ENCODE measurements around the gene OR2W3. TPM values are rescaled to one million over a fixed set of nuclear protein-coding genes. Genes with fewer than 3 reads are reported as not detected.

The OR2W3 gene
- total RNA-seq, 4 donors from 2014 or later, result 0.68 to 5.4 TPM; not detected in 2

DNA sequence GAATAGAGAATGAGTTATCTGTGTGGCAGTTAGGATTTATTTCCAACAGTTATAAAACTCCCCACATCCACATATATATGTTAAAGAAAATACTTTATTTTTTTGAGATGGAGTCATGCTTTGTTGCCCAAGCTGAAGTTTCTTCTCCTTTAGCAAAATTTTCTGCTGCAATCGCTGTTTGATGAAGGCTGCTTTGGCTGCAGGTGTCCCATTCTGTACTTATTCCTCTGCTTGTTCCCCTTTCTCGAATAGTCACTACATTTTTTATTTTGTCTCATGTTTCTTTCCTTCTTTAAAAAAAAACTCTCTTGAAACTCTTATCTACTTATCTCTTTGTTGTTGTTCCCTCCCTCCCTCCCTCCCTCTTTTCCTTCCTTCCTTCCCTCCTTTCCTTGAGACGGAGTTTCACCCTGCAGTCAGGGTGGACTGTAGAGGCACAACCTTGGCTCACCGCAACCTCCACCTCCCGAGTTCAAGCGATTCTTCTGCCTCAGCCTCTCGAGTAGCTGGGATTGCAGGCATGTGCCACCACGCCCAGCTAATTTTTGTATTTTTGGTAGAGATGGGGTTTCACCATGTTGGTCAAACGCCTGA lies 10.6 kb downstream of the OR2W3 start:
- no peaks in the 10 kb centered on the region for H3K9me3 ChIP-seq
- TF ChIP-seq CTCF (IDR thresholded peaks at IDR 0.05) (no peak), POLR2AphosphoS5 (IDR thresholded peaks at IDR 0.05) (no peak), EP300 (IDR thresholded peaks at IDR 0.05; ENCODE audit: low read depth) (no peak), POLR2A (IDR thresholded peaks at IDR 0.05) (no peak)
- no peak overlapping the region for H3K27ac ChIP-seq

GRCh38 chr1:247906504-247907047 lies 11.2 kb downstream of the OR2W3 start:
- 11% methylated on average over 3 to 7 of the region's 7 CpGs for WGBS, 2 donors (ENCODE audit: low coverage in 1 of 2)
- Histone ChIP-seq H3K36me3 (no peaks in the 10 kb centered on the region), H3K27ac (no peak overlapping the region), H3K4me1 (peaks cover 0 to 3% (median 0%) of the 10 kb centered on the region in 4 donors), H3K4me3 (peak overlapping the region in 2 of 4 donors; percentile 1 to 35), H3K27me3 (no peaks in the 10 kb centered on the region), H3K9me3 (no peaks in the 10 kb centered on the region)
- TF ChIP-seq EP300 (IDR thresholded peaks at IDR 0.05; ENCODE audit: low read depth), result no peak
- TF ChIP-seq POLR2A (IDR thresholded peaks at IDR 0.05), result no peak
- intact Hi-C loops (cut with DNase I; ENCODE audit: low total_unique reads) (no loop called here), in situ Hi-C loops (cut with MboI; ENCODE audit: low pct_ligation_motif_present in 1 of 4, low pct_unique_long_range_greater_than_20kb in 1 of 4, low sequenced_read_pairs in 3 of 4) (no loop called here)
- DNase-seq, result peak; percentile 25

More for the DNA sequence above, 10.6 kb downstream of the OR2W3 start:
- intact Hi-C loops (cut with DNase I; ENCODE audit: low total_unique reads), result no loop called here
- Histone ChIP-seq H3K4me3 (peak overlapping the region in 1 of 4 donors; percentile 35), H3K4me1 (peaks cover 0 to 3% (median 0%) of the 10 kb centered on the region in 4 donors), H3K36me3 (no peaks in the 10 kb centered on the region), H3K27me3 (no peaks in the 10 kb centered on the region)
- 32 to 68% methylated on average over 3 to 9 of the region's 9 CpGs for WGBS, 2 donors (ENCODE audit: low coverage in 1 of 2)
- in situ Hi-C loops (cut with MboI; ENCODE audit: low pct_ligation_motif_present in 1 of 4, low pct_unique_long_range_greater_than_20kb in 1 of 4, low sequenced_read_pairs in 3 of 4), result no loop called here
- DNase-seq, result no peak

DNA sequence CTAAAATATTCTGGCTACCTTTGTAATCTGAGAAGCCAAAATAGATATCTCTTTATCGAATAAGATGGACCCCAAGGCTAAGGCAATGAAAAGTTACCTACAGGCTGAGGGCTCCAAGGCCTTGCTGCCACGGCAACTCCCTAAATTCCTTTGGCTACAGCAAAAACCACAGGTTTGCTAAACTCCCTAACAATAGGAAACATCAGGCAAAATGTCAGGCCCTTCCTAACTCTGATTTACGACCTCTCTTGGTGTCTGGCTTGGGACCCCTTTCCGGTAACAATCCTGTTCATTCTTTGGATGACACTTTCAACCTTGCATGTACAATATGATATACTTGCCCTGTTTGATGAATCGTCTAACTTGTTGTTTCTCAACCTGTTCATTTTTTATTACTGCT lies 13.4 kb downstream of the OR2W3 start:
- no peak for DNase-seq
- in situ Hi-C loops (cut with MboI; ENCODE audit: low pct_ligation_motif_present in 1 of 4, low pct_unique_long_range_greater_than_20kb in 1 of 4, low sequenced_read_pairs in 3 of 4), result no loop called here
- 60 to 84% methylated on average over 4 to 5 of the region's 5 CpGs for WGBS, 2 donors (ENCODE audit: low coverage in 1 of 2)
- Histone ChIP-seq H3K4me3 (no peak overlapping the region), H3K27ac (no peak overlapping the region), H3K4me1 (peaks cover 0 to 3% (median 0%) of the 10 kb centered on the region in 4 donors), H3K9me3 (no peaks in the 10 kb centered on the region), H3K27me3 (no peaks in the 10 kb centered on the region), H3K36me3 (no peaks in the 10 kb centered on the region)
- intact Hi-C loops (cut with DNase I; ENCODE audit: low total_unique reads), result no loop called here
- TF ChIP-seq CTCF (IDR thresholded peaks at IDR 0.05) (no peak), POLR2AphosphoS5 (IDR thresholded peaks at IDR 0.05) (no peak), POLR2A (IDR thresholded peaks at IDR 0.05) (no peak), EP300 (IDR thresholded peaks at IDR 0.05; ENCODE audit: low read depth) (no peak)

DNA sequence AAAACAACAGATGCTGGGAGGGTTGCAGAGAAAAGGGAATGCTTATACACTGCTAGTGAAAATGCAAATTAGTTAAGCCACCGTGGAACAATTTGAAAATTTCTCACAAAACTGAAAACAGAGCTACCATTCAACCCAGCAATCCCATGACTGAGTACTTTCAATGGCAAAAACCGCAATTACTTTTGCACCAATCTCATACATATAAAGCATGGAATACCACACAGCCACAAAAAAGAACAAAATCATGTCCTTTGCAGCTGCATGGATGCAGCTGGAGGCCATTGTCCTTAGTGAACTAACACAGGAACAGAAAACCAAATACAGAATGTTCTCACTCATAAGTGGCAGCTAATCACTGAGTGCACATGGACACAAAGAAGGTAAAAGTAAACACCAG lies 18.4 kb downstream of the OR2W3 start:
- H3K27me3 ChIP-seq, result no peaks in the 10 kb centered on the region
- in situ Hi-C loops (cut with MboI; ENCODE audit: low pct_ligation_motif_present in 1 of 4, low pct_unique_long_range_greater_than_20kb in 1 of 4, low sequenced_read_pairs in 3 of 4) (no loop called here), intact Hi-C loops (cut with DNase I; ENCODE audit: low total_unique reads) (no loop called here)
- H3K27ac ChIP-seq, result no peak overlapping the region
- no peak for TF ChIP-seq POLR2A (IDR thresholded peaks at IDR 0.05)
- no peak for TF ChIP-seq EP300 (IDR thresholded peaks at IDR 0.05; ENCODE audit: low read depth)
- no peak for TF ChIP-seq POLR2AphosphoS5 (IDR thresholded peaks at IDR 0.05)
- no peak for TF ChIP-seq CTCF (IDR thresholded peaks at IDR 0.05)
- no peaks in the 10 kb centered on the region for H3K9me3 ChIP-seq
- H3K36me3 ChIP-seq, result no peaks in the 10 kb centered on the region
- H3K4me3 ChIP-seq, result no peak overlapping the region
- 70 to 95% methylated on average over 2 of the region's 2 CpGs for WGBS, 2 donors (ENCODE audit: low coverage in 1 of 2)
- H3K4me1 ChIP-seq, result no peaks in the 10 kb centered on the region
- DNase-seq, result no peak

Measured in transverse colon (tissue), 4 donors.